ENCODE data around the gene NCAM1.

NCAM1 gene

GRCh38 chr11:113177671-113178070 is 216.5 kb downstream of the NCAM1 start:
- no peak for DNase-seq

GRCh38 chr11:113178381-113179070 is 217.3 kb downstream of the NCAM1 start:
- no peak for DNase-seq

- DNase-seq: no peak
Observed at GRCh38 chr11:113179181-113179704, 218.0 kb downstream of the NCAM1 start.

GRCh38 chr11:113181094-113181493 is 219.9 kb downstream of the NCAM1 start:
- no peak for DNase-seq

GRCh38 chr11:113182288-113182687 is 221.1 kb downstream of the NCAM1 start:
- no peak for DNase-seq

GRCh38 chr11:113184498-113184897 is 223.3 kb downstream of the NCAM1 start:
- DNase-seq: no peak

- DNase-seq: no peak
Observed at GRCh38 chr11:113188371-113188834, 227.2 kb downstream of the NCAM1 start.

GRCh38 chr11:113189909-113190667 is 228.9 kb downstream of the NCAM1 start:
- DNase-seq: no peak

- DNase-seq: no peak
Observed at GRCh38 chr11:113192121-113192925, 231.1 kb downstream of the NCAM1 start.

GRCh38 chr11:113193016-113193415 is 231.8 kb downstream of the NCAM1 start:
- no peak for DNase-seq

GRCh38 chr11:113193946-113194345 is 232.7 kb downstream of the NCAM1 start:
- DNase-seq: no peak

GRCh38 chr11:113195728-113196127 is 234.5 kb downstream of the NCAM1 start:
- DNase-seq: no peak

- DNase-seq: no peak
Observed at GRCh38 chr11:113197446-113197845, 236.2 kb downstream of the NCAM1 start.

GRCh38 chr11:113198972-113199661 is 237.9 kb downstream of the NCAM1 start:
- no peak for DNase-seq

GRCh38 chr11:113199866-113200265 is 238.6 kb downstream of the NCAM1 start:
- DNase-seq: no peak

- no peak for DNase-seq
Observed at GRCh38 chr11:113201054-113201818, 240.0 kb downstream of the NCAM1 start.

- no peak for DNase-seq
Observed at GRCh38 chr11:113202431-113202830, 241.2 kb downstream of the NCAM1 start.

GRCh38 chr11:113203141-113203753 is 242.0 kb downstream of the NCAM1 start:
- DNase-seq: no peak

- no peak for DNase-seq
Observed at GRCh38 chr11:113204280-113204679, 243.1 kb downstream of the NCAM1 start.

- DNase-seq: no peak
Observed at GRCh38 chr11:113213549-113213948, 252.3 kb downstream of the NCAM1 start.

- DNase-seq: no peak
Observed at GRCh38 chr11:113222241-113222640, 261.0 kb downstream of the NCAM1 start.

Measured in activated CD4-positive, alpha-beta T cell treated with anti-CD3 and anti-CD28 coated beads for 1 hour (primary cell).